ENCODE measurements around the gene UST. TPM values are rescaled to one million over a fixed set of nuclear protein-coding genes. Genes with fewer than 3 reads are reported as not detected.

The UST gene
- total and polyA plus RNA-seq, 9 of the 15 experiments (the other 6 are each of a cell fraction or from before 2014, with no cell fraction given): 0.04 to 0.10 TPM; not detected in 7

- TF ChIP-seq ZNF407 (IDR thresholded peaks at IDR 0.05; ENCODE audit: low read depth) (no peak), YY1 (IDR thresholded peaks at IDR 0.05; ENCODE audit: borderline replicate concordance in 1 of 3, control insufficient read depth in 1 of 3, extremely low read depth in 1 of 3, insufficient read depth in 3 of 3, insufficient read length in 1 of 3, insufficient replicate concordance in 2 of 3, low read depth in 1 of 3, low read length in 2 of 3) (no peak), HDAC1 (IDR thresholded peaks at IDR 0.05) (no peak)
Measured at GRCh38 chr6:149014631-149015534, 268.1 kb downstream of the UST start (continued).
